OCI-LY7 (cell line): ENCODE measurements around the gene RNU5D-1.

Experiments
- EZH2phosphoT487 ChIP-seq: fragments of 200-600 bp; sonication (generic); IDR thresholded peaks from 2 replicates; pipeline ENCODE4 v1.6.1; 2018; ENCODE audit warnings: low read depth, borderline replicate concordance, mild to moderate bottlenecking, mixed run types, antibody characterized with exemption, low read length, moderate library complexity, mixed read lengths
- TF ChIP-seq, protein P1 (sequence below): fragments of 200-600 bp; sonication (generic); conservative IDR thresholded peaks from 2 replicates; pipeline ENCODE4 v1.5.1; 2014; ENCODE audit warnings: mild to moderate bottlenecking, antibody characterized with exemption, low read length, moderate library complexity, mixed read lengths

DNA sequence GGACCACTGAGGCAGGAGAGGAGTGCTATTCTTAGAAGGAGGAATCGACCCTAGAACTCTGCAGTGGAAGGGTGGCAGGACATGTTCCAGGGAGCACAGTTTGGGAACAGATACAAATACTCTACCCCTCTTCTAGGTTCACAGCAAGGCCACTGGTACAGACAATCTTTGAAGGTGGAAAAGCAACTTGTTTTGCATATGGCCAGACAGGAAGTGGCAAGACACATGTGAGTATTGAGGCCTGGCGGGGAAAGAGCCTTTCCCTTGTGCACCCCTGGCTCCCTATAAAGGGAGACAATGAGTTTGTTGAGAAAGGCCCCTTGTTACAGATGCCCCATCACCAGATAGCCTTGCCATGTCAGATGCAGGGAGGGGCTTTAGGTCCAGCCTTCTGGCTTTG, 26.4 kb upstream of the RNU5D-1 start:
- TF ChIP-seq EZH2phosphoT487: no peak
- TF ChIP-seq, protein P1, sequence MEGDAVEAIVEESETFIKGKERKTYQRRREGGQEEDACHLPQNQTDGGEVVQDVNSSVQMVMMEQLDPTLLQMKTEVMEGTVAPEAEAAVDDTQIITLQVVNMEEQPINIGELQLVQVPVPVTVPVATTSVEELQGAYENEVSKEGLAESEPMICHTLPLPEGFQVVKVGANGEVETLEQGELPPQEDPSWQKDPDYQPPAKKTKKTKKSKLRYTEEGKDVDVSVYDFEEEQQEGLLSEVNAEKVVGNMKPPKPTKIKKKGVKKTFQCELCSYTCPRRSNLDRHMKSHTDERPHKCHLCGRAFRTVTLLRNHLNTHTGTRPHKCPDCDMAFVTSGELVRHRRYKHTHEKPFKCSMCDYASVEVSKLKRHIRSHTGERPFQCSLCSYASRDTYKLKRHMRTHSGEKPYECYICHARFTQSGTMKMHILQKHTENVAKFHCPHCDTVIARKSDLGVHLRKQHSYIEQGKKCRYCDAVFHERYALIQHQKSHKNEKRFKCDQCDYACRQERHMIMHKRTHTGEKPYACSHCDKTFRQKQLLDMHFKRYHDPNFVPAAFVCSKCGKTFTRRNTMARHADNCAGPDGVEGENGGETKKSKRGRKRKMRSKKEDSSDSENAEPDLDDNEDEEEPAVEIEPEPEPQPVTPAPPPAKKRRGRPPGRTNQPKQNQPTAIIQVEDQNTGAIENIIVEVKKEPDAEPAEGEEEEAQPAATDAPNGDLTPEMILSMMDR: no peak
